Hematopoietic multipotent progenitor cell treated with erythropoietin and hydrocortisone succinate and interleukin-3 and kit ligand, for 4 days (in vitro differentiated cells): ENCODE data around the gene SDF4.
A peak's percentile ranks its signal among the peaks of the same experiment; 100 is the strongest.
"Not testable (repeated sequence)": the region's sequence is repeated elsewhere in the genome, so short reads cannot be mapped to it uniquely, and the experiment has no call there.

Experiments
- DNase-seq: peaks from one replicate; pipeline ENCODE4 v3.0.0-alpha.2; 2015

Gene SDF4

DNA sequence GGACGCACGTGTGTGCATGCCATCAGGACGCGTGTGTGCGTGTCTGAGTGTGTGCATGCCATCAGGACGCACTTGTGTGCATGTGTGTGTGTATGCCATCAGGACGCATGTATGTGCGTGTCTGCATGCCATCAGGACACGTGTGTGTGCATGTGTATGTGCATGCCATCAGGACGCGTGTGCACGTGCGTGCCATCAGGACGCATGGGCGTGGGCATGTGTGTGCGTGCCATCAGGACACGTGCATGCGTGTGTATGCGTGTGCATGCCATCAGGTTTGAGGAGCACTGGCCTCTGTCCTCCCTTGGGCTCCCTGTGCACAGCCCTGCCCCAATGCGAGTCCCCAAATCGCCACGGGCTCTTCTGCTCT is 27.3 kb upstream of the SDF4 start:
- no peak for DNase-seq

- DNase-seq: no peak
Measured at GRCh38 chr1:1256956-1257871, 25.4 kb upstream of the SDF4 start.

DNA sequence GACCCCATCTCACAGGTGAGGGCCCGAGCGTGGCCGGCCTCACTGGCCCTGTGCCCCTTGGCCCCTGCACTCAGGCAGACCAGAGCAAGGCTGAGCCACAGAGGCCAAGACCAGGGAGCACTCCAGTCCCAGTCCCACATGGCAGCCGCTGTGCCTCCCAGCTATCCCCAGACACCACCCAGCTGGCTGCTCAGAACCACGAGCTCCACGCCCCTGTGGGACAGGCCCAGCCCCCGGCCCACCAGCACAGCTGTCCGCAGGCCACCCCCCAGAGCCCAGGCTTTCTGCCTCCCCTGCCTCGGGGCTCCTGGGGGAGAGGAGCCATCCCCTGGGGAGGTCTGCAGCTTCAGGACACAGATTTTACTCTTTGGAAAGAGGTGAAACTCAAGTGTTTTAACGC is 23.8 kb upstream of the SDF4 start:
- no peak for DNase-seq

GRCh38 chr1:1255078-1255477 is 23.3 kb upstream of the SDF4 start:
- no peak for DNase-seq

- no peak for DNase-seq
Measured at GRCh38 chr1:1254667-1254998, 22.8 kb upstream of the SDF4 start.

DNA sequence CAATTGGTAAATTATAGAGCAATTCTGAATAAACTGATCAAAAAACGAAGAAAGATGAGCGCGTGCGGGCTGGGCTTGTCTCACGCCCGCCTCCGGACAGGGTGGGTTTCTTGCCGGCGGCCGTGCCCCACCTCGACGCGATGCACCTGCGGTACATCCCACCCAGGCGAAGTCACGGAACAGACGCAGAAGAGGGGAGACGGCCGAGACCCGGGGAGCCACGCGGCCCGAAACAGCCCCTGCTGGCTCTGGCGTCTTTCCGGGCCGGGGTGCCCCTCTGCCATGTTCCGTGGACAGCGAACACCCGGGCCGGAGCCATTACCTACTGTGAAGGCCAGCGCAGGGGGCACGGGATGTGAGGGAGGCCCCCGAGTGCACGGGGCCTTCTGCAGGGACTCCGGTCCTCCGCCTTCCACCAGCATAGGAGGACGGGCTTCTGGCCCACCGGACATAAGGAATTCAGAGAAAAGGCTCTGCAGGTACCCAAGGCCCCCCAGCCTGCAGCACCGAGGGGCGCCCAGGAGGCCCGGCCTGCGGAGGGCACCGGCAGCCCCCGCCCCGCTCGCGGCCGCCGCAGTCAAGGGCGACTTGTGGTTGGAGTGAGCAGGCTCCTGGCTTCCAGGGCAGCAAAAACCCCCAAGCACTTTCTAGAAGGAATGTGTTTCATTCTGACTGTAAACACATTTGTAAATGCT is 22.3 kb upstream of the SDF4 start:
- no peak for DNase-seq

DNA sequence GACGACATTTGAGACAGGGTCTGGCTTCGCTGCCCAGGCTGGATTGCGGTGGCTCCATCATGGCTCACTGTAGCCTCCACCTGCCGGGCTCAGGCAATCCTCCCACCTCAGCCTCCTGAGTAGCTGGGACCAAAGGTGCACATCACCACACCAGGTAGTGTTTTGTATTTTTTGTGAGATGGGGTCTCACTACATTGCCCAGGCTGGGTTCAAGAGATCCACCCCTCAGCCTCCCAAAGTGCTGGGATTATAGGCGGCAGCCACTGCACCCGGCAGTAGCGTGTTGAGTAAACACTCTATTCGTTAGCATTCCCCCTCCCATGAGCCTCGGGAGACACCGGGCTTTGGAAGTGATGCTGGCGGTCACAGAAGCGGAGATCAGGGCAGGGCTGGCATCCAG is 21.5 kb upstream of the SDF4 start:
- no peak for DNase-seq

DNA sequence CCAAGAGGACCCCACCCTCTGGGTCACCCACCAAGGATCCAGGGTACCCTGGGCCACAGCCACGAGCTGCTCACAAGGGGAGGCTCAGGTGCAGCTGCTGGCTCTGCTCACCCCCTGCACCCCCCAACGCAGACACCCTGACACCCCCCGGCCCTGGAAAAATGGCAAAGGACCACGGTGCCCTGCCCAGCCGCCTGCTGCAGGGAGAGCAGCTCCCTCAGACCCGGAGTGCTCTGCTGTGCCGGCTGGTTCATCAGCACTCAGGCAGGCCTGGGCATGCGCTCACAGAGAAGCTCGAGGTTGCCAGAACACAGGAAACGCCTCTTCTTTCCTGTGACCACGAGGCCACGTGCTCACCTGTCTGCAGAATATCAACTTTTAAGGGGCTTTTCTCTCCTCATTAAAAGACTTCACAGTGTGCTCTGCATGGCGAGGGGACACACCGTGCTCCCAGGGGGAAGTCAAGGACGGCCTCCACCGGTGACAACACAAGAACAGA is 19.0 kb upstream of the SDF4 start:
- DNase-seq: no peak

DNA sequence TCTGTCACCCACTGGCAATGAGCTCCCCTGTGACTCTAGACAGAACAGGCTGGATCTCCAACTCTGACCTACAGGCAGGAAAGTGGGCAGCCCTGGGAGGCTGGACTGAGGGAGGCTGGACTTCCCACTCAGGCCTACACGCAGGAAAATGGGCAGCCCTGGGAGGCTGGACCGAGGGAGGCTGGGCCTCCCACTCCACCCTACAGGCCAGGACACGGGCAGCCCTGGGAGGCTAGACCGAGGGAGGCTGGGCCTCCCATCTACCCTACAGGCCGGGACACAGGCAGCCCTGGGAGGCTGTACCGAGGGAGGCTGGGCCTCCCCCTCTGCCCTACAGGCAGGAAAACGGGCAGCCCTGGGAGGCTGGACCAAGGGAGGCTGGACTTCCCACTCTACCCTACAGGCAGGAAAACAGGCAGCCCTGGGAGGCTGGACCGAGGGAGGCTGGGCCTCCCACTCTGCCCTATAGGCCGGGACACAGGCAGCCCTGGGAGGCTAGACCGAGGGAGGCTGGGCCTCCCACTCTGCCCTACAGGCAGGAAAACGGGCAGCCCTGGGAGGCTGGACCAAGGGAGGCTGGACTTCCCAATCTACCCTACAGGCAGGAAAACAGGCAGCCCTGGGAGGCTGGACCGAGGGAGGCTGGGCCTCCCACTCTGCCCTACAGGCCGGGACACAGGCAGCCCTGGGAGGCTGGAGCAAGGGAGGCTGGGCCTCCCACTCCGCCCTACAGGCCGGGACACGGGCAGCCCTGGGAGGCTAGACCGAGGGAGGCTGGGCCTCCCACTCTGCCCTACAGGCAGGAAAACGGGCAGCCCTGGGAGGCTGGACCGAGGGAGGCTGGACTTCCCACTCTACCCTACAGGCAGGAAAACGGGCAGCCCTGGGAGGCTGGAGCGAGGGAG is 16.5 kb upstream of the SDF4 start:
- DNase-seq: not testable (repeated sequence)

- DNase-seq: no peak
Measured at GRCh38 chr1:1247341-1247913, 15.6 kb upstream of the SDF4 start.

DNA sequence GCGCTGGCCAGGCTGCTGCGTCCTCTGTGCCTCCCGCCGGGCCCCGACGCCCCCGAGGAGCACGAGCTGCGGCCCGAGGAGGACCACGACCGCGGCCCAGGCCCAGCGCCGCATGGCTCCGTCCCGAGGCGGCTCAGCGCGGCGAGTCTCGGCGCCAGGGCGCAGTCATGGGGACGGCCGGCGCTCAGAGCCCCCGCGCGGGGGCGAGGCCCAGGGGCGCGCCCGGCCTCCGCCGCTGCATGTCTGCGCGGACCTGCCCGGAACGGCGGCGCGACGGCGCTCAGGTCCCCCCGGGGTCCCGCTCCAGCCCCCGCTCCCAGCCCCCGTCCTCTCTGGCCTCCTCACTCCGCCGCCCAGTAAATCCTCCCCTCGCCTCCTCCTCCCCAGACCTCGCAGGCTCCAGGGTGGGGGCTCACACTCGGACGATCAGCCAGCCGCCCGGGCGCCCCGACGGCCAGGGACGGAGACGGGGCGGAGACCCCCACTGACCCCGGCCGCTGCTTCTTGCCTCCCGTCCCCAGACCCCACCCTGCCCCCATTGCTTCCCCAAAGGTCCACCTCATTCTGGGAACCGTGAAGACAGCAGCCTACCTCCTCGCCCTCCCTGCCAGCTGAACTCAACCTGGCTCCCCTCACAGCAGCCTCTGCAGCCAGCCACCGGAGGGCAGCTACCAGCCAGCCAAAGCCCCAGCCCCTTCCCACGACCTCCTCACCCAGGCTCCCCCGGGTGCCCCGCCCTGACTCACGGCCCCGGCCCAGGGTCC is 15.0 kb upstream of the SDF4 start, which contains the start of gene C1QTNF12:
Gene C1QTNF12, minus strand, starts transcription at position 146 of the 764 bp plus-strand sequence. Its CDS starts 32 bp downstream, at position 114.
- DNase-seq: peak; percentile 27

DNA sequence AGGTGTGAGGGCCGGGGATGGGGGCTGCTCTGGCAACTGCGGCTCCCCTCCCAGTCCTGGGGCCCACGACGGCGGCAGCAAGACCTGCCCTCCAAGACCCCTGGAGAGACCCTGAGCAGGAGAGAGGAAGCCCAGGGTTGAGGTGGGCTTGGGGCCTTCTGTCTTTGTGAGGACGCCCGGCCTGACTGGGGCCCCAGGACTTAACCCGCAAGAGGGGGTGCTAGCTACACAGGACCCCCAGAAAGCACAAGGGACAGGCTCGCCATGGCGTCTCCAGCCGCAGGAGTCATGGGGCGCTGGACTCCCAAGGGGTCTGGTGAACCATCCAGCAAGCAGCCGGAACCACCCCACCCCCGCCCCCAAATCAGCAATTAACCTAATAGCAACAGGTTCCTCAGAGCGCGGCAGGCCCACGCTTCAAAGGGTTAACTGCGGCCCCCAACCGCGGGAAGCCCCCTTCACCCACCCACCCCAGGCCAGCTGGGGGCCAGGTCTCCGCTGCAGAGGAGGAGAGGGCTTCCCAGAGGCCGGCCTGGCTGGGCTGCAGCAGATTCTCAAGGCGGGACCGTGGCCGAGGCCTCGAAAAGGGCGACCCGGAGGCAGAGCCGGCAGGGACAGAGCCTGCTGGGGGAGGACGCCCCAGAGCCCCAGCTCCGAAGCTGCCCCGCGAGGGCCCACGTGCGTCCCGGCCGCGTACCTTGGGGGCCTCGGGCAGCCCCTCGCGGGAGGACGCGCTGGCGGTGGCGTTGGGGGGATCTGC is 14.2 kb upstream of the SDF4 start:
- DNase-seq: peak; percentile 24

GRCh38 chr1:1245178-1245816 is 13.5 kb upstream of the SDF4 start:
- DNase-seq: peak; percentile 29

DNA sequence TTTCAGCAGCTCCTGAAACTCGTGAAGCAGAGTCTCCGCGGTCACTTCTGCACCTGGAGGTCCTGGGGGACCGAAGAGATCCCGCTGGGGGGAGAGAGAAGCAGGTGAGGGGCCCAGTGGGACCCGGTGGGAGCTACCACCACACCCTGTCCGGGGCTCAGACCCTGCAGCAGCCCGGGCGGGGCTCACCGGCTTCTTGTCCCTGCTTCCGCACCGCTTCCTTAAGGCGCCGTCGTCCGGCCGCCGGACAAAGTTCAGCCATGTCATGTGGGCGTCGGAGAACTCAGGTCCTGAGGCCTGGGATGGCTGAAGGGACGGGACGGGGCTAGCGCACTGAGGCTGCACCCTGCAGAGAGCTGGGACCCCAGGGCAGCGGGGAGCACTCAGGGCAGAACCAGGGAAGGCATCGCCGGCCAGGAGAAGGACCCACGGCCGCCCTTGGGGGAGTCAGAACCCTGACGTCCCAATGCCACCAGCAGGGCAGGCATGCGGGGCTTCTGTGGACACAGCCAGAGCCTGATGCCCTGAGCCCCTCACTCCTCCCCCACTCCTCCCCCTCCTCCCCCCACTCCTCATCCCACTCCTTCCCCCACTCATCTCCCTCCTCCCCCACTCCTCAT is 12.5 kb upstream of the SDF4 start:
- peak; percentile 25 for DNase-seq

GRCh38 chr1:1243807-1244191 is 12.0 kb upstream of the SDF4 start:
- DNase-seq: no peak

GRCh38 chr1:1243266-1243660 is 11.5 kb upstream of the SDF4 start:
- no peak for DNase-seq

DNA sequence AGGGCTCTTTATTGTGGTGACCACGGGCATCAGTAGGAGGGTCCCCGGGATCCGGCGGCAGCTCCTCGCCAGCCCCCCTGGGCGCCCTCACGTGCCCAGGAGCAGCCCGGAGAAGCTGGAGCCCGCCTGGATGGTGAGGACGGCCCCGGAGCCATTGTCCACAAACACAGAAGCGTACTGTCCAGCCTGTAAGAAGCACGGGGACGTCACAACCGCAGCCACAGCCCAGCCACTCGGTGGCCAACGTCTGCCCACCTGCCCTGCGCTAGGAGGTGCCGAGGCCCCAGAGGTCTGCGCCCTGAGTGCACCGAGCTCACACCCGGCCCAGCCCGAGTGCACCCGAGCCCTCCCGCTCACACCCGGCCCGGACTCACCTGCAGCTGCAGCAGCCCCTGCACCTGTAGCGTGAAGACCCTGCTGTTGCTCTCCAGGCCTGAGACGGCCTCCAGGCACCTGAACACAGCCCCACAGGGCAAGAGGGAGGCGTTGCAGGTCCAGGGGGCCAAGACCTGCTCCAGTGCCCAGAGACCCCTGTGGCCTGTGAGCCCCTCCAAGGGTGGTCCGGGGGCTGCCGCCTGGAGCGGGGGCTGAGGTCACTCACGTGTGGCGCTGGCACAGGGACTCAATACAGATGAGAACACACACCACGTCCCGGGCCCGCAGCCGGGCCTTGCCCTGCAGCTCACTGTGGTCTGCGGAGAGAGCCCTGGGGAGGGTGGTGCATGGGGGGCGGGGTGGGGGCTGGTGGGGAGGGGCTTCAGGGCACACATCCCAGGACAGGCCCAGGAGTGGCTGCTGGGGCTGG is 10.9 kb upstream of the SDF4 start:
- no peak for DNase-seq

DNA sequence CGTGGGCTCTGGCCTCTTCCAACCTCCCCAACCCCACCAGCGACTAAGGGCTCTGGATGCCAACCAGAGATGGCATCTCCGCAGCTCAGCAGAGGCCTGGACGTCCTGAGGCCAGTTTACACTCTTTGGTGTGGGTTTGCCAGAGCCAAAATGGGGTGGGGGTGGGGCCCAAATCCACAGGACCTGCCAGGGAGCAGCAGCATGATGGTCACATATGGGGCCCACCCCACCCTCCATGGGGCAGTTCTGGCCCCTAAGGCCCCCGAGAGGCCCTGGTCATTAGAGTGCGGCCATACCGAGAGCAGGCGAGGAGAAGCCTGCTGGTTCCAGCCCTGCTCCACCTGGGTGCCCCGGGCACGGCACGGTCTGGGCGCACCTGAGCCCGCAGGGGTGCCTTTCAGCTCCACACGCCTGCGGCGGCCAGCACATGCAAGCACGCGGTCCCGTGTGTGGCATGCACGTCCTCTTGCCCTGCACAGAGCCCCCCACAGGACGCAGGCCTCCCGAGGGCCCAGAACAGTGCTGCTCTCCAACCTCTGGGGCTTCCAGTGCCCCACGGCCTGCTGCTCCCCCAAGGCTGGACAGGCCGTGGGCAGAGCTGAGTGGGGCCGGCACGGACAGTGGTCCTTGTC is 9.9 kb upstream of the SDF4 start:
- DNase-seq: no peak
